Fibroblast of upper back skin (primary cell): ENCODE measurements around the gene STUM.
A peak's percentile ranks its signal among the peaks of the same experiment; 100 is the strongest.
"Not testable (repeated sequence)": the region's sequence is repeated elsewhere in the genome, so short reads cannot be mapped to it uniquely, and the experiment has no call there.

ENCODE experiments used
- DNase-seq: peaks from one replicate; pipeline ENCODE4 v3.0.0-alpha.2; 2013

The STUM gene

GRCh38 chr1:226628612-226629155 is 80.1 kb downstream of the STUM start:
- DNase-seq: no peak

DNA sequence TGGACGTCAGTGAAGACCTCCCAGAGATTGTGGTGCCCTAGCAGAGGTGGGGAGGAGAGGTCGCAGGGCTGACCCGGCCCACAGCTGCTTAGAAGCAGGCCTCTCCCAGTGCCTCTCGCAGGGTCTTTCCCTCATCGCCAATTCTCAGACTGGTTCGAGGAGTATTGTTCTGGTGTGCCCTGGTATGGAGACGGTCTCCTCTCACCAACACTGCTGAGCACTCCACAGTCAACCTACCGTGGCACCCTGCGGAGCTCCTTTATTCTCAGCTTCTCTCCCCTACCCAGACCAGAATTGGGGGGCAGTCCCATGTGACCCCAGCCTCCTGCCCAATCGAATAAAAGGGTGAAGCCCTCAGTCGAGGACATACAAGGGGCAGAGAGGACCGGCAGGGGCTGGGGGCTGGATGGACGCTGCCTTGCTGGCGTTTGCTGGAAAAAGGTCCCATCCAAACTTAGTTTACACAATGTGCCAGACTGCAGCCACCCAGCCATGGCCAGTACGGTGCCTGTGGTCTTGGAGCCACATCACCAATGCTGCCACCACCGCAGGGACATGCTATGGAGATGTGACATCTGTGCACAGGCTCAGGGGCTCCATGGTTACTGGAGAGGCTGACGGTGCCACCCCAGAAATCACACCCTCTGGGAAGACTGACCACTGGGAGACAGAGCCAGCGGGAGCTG is 80.8 kb downstream of the STUM start:
- DNase-seq: no peak

GRCh38 chr1:226629896-226630550 is 81.5 kb downstream of the STUM start:
- no peak for DNase-seq

- DNase-seq: no peak
Observed at GRCh38 chr1:226630592-226630991, 82.0 kb downstream of the STUM start.

GRCh38 chr1:226631229-226632000 is 82.9 kb downstream of the STUM start:
- DNase-seq: no peak

- no peak for DNase-seq
Observed at GRCh38 chr1:226632169-226632879, 83.8 kb downstream of the STUM start.

DNA sequence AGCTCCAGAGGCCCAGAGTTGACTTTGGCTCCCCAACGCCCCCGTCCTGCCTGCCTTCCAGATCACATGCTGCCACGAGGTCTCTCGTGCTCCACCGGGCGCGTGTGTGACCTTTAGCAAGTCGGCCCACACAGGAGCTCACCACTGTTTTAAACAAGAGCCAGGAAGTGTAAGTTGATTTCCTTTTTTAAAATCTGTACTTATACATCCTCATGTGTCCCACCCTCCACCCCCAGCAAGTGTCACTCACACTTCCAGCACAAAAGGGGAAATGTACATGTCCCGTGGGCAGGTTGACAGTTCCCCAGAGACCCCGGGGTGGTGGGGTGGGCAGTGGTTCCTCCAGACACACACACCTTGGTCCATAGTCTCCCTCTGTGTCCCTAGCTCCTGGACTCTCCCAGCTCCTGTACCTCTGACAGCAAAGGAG is 84.4 kb downstream of the STUM start:
- no peak for DNase-seq

GRCh38 chr1:226633541-226634165 is 85.1 kb downstream of the STUM start:
- DNase-seq: no peak

GRCh38 chr1:226634166-226634588 is 85.6 kb downstream of the STUM start:
- peak; percentile 50 for DNase-seq

DNA sequence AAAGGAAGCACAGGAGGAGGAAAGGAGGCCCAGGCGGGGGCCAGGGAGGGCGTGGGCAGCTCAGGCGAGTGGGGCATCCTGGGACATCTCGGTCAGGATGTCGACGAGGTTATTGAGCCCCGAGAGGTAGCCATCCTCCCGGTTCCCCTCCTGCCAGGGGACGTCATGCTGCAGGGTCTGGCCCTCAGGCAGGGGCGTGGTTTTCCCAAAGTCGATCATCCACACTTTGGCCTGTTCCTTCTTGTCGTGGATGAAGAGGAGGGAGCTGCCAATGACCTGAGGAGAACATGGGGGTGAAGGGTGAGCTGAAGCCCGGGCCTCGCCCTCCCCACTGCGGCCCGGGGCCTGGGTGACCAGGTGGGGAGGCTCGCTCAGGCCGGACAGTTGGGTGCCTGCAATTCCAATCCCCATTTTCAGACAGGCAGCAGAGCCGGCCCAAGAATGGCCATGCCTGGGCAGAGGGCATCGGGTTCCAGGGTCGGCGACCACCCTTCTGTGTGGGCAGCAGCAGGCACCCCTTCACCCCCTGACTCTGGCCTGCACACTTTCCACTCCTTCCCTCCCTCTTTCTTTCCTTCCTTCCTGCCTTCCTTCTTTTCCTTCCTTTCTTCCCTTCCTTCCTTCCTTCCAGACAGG is 86.2 kb downstream of the STUM start:
- DNase-seq: no peak

GRCh38 chr1:226635456-226635941 is 86.9 kb downstream of the STUM start:
- DNase-seq: no peak

- DNase-seq: no peak
Observed at GRCh38 chr1:226636847-226637096, 88.2 kb downstream of the STUM start.

DNA sequence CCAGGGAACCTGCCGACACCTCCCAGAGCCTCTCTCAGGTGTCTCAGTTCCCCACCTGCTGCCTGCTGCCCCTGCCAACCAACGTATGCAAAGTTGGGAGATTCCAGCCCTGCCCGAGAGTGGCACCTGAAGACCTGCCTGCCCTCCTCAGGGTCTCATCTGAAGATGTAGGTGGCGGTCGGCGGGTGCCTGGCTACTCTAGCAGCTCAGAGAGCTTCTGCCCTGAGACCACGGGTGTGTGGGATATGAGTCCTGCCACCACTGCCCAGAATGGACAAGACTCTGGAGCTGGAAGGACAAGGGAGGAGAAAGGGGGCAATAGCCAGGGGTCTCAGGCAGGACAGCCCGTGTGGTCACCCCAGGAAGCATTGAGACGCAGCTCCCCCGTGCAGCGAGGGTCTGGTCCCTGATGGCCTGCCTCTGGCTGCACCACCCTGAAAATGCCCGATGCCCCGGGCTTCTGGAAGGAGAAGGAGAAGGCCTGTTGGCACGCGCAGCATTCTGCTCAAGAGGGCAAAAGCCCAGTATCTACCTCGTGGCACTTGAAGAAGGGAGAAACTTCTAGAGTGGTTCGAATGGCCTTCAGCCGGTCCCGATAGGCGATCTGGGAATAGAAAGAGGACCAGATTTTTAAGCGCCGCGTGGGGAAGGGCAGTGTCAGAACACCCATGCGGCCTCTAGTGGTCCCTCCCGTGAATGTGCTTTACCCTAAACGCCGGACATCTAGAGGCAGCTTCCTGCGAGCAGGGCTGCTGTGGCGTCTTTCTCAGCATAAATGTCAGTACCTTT is 88.8 kb downstream of the STUM start:
- peak; percentile 27 for DNase-seq

DNA sequence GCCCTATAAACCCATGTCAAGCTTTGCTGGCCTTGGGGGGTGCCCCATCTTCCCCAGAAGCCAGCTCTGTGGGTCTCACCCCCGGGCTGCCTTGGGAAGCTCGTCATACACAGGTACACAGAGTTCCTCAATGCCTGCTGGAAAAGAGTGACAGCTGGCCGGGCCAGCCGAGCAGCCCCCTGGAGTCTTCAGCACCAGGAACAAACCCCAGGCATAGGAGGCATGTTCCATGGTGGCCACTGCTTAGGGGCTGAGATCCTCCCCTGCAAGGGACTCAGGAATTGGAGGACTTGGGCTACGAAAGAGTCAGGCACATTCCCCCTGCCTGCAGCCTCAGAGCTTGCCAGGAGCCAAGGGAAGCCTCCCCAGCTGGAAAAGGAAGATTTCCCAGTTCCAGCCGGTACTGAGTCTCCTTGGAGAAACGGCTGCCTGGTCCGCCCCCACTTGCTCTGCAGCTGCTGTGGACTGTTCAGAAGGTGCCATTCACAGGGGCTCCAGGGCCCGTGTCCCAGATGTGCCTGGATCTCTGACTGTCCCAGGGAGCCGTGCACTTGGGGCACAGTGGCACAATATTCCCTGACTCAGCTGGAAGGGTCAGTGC is 89.5 kb downstream of the STUM start:
- DNase-seq: no peak

DNA sequence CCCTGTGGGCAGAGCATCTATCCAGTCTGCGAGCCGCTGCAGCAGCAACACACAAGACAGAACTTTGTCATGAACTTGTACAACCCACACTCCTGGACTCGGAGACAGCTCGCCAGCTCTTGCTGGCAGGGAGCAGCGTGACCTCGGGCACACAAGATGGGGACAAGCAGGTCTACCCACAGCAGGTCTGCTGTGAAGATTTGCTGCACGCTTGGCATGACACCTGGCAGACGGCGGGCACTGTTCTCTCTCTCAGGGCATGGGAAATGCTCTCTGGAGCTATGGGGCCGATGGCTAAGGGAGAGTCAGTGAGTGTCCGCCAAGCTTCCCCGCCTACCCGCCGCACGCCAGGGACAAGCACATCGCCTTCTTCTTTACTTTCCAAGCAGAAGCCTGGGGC is 90.0 kb downstream of the STUM start:
- DNase-seq: no peak

DNA sequence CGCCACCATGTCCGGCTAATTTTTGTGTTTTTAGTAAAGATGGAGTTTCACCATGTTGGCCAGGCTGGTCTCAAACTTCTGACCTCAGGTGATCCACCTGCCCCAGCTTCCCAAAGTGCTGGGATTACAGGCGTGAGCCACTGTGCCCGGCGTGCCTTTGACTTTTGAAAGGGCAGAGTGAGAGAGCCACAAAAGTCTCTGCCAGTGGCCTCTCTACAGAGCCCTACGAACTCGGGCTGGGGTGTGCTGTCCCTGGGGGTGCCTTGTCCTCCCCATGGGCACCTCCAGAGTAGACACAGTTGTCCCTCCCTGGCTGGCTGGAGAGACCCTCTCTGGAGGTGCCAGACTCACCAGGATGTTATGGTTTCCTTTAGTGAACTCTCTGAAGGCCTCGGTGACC is 90.6 kb downstream of the STUM start:
- not testable (repeated sequence) for DNase-seq

- no peak for DNase-seq
Observed at GRCh38 chr1:226639631-226640061, 91.1 kb downstream of the STUM start.

- no peak for DNase-seq
Observed at GRCh38 chr1:226640321-226641136, 92.0 kb downstream of the STUM start.

GRCh38 chr1:226641671-226642231 is 93.2 kb downstream of the STUM start:
- DNase-seq: no peak
